ENCODE results near the gene PHC1. TPM values are rescaled to one million over a fixed set of nuclear protein-coding genes. Genes with fewer than 3 reads are reported as not detected.
"Not testable (repeated sequence)": the region's sequence is repeated elsewhere in the genome, so short reads cannot be mapped to it uniquely, and the experiment has no call there.

The PHC1 gene
- 12.0 and 12.1 TPM in 2 replicates for total RNA-seq

GRCh38 chr12:8914033-8914715 is at the start of gene PHC1:
PHC1 (plus strand) TSS chr12:8914509; CDS start chr12:8917678, 3,169 bp downstream.
- intact Hi-C loops (cut with micrococcal nuclease) = loop anchor here (1.0 to 10.0 kb wide), 5 partner anchors 35 to 829 kb away; partner anchors contain the start of genes M6PR and NECAP1

- intact Hi-C loops (cut with micrococcal nuclease) = no loop called here
These were observed 47.9 kb upstream of the PHC1 start for GRCh38 chr12:8866429-8866828.

- intact Hi-C loops (cut with micrococcal nuclease) = no loop called here
These were observed 47.3 kb upstream of the PHC1 start for GRCh38 chr12:8867009-8867408.

- intact Hi-C loops (cut with micrococcal nuclease) = no loop called here
These were observed 46.5 kb upstream of the PHC1 start for GRCh38 chr12:8867786-8868185.

- intact Hi-C loops (cut with micrococcal nuclease) = no loop called here
These were observed 43.7 kb upstream of the PHC1 start for GRCh38 chr12:8870586-8870985.

- intact Hi-C loops (cut with micrococcal nuclease) = no loop called here
These were observed 43.2 kb upstream of the PHC1 start for GRCh38 chr12:8871068-8871467.

- intact Hi-C loops (cut with micrococcal nuclease) = no loop called here
These were observed 37.4 kb upstream of the PHC1 start for GRCh38 chr12:8876887-8877286.

- intact Hi-C loops (cut with micrococcal nuclease) = no loop called here
These were observed 27.6 kb upstream of the PHC1 start for GRCh38 chr12:8886502-8887284.

GRCh38 chr12:8887285-8887715 is 27.0 kb upstream of the PHC1 start:
- intact Hi-C loops (cut with micrococcal nuclease) = no loop called here

GRCh38 chr12:8890313-8891085 is 23.8 kb upstream of the PHC1 start:
- intact Hi-C loops (cut with micrococcal nuclease) = loop anchor here (1.0 kb wide), 5 partner anchors 110 to 346 kb away; no protein-coding TSS in a partner anchor

- intact Hi-C loops (cut with micrococcal nuclease) = no loop called here
These were observed 22.3 kb upstream of the PHC1 start for GRCh38 chr12:8891976-8892375.

GRCh38 chr12:8894378-8894777 is 19.9 kb upstream of the PHC1 start:
- intact Hi-C loops (cut with micrococcal nuclease) = no loop called here

GRCh38 chr12:8894986-8895385 is 19.3 kb upstream of the PHC1 start:
- intact Hi-C loops (cut with micrococcal nuclease) = no loop called here

- intact Hi-C loops (cut with micrococcal nuclease) = no loop called here
These were observed 17.2 kb upstream of the PHC1 start for GRCh38 chr12:8897081-8897480.

GRCh38 chr12:8899830-8900229 is 14.5 kb upstream of the PHC1 start:
- intact Hi-C loops (cut with micrococcal nuclease) = no loop called here

- intact Hi-C loops (cut with micrococcal nuclease) = not testable (repeated sequence)
These were observed 11.6 kb upstream of the PHC1 start for GRCh38 chr12:8902703-8903102.

- intact Hi-C loops (cut with micrococcal nuclease) = no loop called here
These were observed 10.7 kb upstream of the PHC1 start for GRCh38 chr12:8903646-8904045.

- intact Hi-C loops (cut with micrococcal nuclease) = no loop called here
These were observed 9.6 kb upstream of the PHC1 start for GRCh38 chr12:8904665-8905064.

- intact Hi-C loops (cut with micrococcal nuclease) = no loop called here
These were observed 8.8 kb upstream of the PHC1 start for GRCh38 chr12:8905546-8905945.

- intact Hi-C loops (cut with micrococcal nuclease) = no loop called here
These were observed 7.8 kb upstream of the PHC1 start for GRCh38 chr12:8906266-8907180.

- intact Hi-C loops (cut with micrococcal nuclease) = no loop called here
These were observed 6.8 kb upstream of the PHC1 start for GRCh38 chr12:8907513-8907912.

All from T-helper 1 cell treated with Interleukin-12 subunit alpha and Interleukin-12 subunit beta and Interleukin-4 antibody, amounts not matched to agents 30 ng/mL and 1 ng/mL, for 36 hours (primary cell).